Measurements from ENCODE around the gene GAGE12E. TPM values are rescaled to one million over a fixed set of nuclear protein-coding genes. Genes with fewer than 3 reads are reported as not detected.
"Not testable (repeated sequence)": the region's sequence is repeated elsewhere in the genome, so short reads cannot be mapped to it uniquely, and the experiment has no call there.

Gene GAGE12E, protein sequence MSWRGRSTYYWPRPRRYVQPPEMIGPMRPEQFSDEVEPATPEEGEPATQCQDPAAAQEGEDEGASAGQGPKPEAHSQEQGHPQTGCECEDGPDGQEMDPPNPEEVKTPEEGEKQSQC
- not detected in 2 replicates for total RNA-seq

DNA sequence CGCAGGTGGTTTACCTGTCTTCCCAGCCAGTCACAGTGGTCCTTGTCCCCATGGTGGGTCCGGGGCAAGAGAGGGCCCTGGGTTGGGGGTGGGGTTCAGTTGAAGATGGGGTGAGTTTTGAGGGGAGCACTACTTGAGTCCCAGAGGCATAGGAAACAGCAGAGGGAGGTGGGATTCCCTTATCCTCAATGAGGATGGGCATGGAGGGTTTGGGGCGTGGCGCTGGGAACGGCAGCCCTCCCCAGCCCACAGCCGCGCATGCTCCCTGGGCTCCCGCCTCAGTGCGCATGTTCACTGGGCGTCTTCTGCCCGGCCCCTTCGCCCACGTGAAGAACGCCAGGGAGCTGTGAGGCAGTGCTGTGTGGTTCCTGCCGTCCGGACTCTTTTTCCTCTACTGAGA lies at the start of gene GAGE12E:
Gene GAGE12E (plus strand): TSS at position 301 of the 400 bp plus-strand sequence. CDS start 1,155 bp downstream, outside the sequence.
- not testable (repeated sequence) for H3K4me3 ChIP-seq (ENCODE audit: low read depth, low read length)

DNA sequence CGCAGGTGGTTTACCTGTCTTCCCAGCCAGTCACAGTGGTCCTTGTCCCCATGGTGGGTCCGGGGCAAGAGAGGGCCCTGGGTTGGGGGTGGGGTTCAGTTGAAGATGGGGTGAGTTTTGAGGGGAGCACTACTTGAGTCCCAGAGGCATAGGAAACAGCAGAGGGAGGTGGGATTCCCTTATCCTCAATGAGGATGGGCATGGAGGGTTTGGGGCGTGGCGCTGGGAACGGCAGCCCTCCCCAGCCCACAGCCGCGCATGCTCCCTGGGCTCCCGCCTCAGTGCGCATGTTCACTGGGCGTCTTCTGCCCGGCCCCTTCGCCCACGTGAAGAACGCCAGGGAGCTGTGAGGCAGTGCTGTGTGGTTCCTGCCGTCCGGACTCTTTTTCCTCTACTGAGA lies 19.2 kb upstream of the GAGE12E start, which contains the start of gene GAGE12C:
Gene GAGE12C (plus strand): TSS at position 301 of the 400 bp plus-strand sequence. CDS start 1,155 bp downstream, outside the sequence.
- not testable (repeated sequence) for H3K4me3 ChIP-seq (ENCODE audit: low read depth, low read length); DNase-seq (ENCODE audit: low read depth); H3K36me3 ChIP-seq (ENCODE audit: control insufficient read depth, insufficient read depth, low read length); H3K27me3 ChIP-seq (ENCODE audit: control insufficient read depth, insufficient read depth, low read length)

More for the DNA sequence above, at the start of gene GAGE12E:
- not testable (repeated sequence) for H3K27me3 ChIP-seq (ENCODE audit: control insufficient read depth, insufficient read depth, low read length); DNase-seq (ENCODE audit: low read depth); H3K36me3 ChIP-seq (ENCODE audit: control insufficient read depth, insufficient read depth, low read length)

DNA sequence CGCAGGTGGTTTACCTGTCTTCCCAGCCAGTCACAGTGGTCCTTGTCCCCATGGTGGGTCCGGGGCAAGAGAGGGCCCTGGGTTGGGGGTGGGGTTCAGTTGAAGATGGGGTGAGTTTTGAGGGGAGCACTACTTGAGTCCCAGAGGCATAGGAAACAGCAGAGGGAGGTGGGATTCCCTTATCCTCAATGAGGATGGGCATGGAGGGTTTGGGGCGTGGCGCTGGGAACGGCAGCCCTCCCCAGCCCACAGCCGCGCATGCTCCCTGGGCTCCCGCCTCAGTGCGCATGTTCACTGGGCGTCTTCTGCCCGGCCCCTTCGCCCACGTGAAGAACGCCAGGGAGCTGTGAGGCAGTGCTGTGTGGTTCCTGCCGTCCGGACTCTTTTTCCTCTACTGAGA lies 9.7 kb upstream of the GAGE12E start, which contains the start of gene GAGE12D:
Gene GAGE12D (plus strand): TSS at position 301 of the 400 bp plus-strand sequence. CDS start 1,155 bp downstream, outside the sequence.
- DNase-seq (ENCODE audit: low read depth); H3K4me3 ChIP-seq (ENCODE audit: low read depth, low read length); H3K36me3 ChIP-seq (ENCODE audit: control insufficient read depth, insufficient read depth, low read length); H3K27me3 ChIP-seq (ENCODE audit: control insufficient read depth, insufficient read depth, low read length): not testable (repeated sequence)

DNA sequence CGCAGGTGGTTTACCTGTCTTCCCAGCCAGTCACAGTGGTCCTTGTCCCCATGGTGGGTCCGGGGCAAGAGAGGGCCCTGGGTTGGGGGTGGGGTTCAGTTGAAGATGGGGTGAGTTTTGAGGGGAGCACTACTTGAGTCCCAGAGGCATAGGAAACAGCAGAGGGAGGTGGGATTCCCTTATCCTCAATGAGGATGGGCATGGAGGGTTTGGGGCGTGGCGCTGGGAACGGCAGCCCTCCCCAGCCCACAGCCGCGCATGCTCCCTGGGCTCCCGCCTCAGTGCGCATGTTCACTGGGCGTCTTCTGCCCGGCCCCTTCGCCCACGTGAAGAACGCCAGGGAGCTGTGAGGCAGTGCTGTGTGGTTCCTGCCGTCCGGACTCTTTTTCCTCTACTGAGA lies 9.5 kb downstream of the GAGE12E start, which contains the start of gene GAGE12F:
Gene GAGE12F (plus strand): TSS at position 301 of the 400 bp plus-strand sequence. CDS start 1,155 bp downstream, outside the sequence.
- H3K27me3 ChIP-seq (ENCODE audit: control insufficient read depth, insufficient read depth, low read length); DNase-seq (ENCODE audit: low read depth); H3K36me3 ChIP-seq (ENCODE audit: control insufficient read depth, insufficient read depth, low read length); H3K4me3 ChIP-seq (ENCODE audit: low read depth, low read length): not testable (repeated sequence)

DNA sequence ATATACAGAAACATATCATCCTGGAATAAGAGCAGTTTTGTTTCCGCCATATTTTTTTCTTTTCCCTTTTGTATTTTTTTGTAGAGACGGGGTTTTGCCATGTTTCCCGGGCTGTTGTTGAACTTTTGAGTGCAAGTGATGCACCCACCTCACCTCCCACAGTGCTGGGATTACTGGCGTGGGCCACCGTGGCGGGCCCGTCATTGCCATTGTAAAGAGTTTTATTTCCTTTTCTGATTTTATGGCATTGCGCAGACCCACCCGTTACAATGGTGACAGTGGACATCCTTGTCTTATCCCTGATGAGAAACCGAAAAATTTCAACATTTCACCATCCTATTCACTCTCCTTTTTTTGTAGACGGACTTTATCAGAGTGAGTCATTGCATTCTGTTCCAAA lies 17.6 kb downstream of the GAGE12E start:
- not testable (repeated sequence) for H3K27me3 ChIP-seq (ENCODE audit: control insufficient read depth, insufficient read depth, low read length); H3K4me3 ChIP-seq (ENCODE audit: low read depth, low read length); H3K36me3 ChIP-seq (ENCODE audit: control insufficient read depth, insufficient read depth, low read length); DNase-seq (ENCODE audit: low read depth)

DNA sequence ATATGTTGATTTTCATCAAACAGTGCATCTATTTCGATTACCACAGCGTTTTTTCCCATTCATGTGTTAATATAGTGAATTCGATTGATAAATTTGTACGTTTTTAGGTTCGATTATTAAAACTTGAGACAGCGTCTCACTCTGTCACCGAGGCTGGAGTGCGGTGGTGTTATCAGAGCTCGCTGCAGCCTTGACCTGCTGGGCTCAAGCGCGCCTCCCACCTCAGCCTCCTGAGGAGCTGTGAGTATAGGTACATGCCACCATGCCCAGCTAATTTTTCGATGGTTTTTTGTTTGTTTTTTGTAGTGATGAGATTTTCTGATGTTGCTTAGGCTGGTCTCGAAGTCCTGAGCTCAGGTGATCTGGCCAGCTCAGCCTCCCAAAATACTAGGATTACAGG lies 18.1 kb downstream of the GAGE12E start:
- H3K27me3 ChIP-seq (ENCODE audit: control insufficient read depth, insufficient read depth, low read length); H3K36me3 ChIP-seq (ENCODE audit: control insufficient read depth, insufficient read depth, low read length); DNase-seq (ENCODE audit: low read depth); H3K4me3 ChIP-seq (ENCODE audit: low read depth, low read length): not testable (repeated sequence)

DNA sequence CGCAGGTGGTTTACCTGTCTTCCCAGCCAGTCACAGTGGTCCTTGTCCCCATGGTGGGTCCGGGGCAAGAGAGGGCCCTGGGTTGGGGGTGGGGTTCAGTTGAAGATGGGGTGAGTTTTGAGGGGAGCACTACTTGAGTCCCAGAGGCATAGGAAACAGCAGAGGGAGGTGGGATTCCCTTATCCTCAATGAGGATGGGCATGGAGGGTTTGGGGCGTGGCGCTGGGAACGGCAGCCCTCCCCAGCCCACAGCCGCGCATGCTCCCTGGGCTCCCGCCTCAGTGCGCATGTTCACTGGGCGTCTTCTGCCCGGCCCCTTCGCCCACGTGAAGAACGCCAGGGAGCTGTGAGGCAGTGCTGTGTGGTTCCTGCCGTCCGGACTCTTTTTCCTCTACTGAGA lies 19.0 kb downstream of the GAGE12E start, which contains the start of gene GAGE12G:
Gene GAGE12G (plus strand): TSS at position 301 of the 400 bp plus-strand sequence. CDS start 1,155 bp downstream, outside the sequence.
- DNase-seq (ENCODE audit: low read depth); H3K36me3 ChIP-seq (ENCODE audit: control insufficient read depth, insufficient read depth, low read length): not testable (repeated sequence)

DNA sequence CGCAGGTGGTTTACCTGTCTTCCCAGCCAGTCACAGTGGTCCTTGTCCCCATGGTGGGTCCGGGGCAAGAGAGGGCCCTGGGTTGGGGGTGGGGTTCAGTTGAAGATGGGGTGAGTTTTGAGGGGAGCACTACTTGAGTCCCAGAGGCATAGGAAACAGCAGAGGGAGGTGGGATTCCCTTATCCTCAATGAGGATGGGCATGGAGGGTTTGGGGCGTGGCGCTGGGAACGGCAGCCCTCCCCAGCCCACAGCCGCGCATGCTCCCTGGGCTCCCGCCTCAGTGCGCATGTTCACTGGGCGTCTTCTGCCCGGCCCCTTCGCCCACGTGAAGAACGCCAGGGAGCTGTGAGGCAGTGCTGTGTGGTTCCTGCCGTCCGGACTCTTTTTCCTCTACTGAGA lies 28.6 kb downstream of the GAGE12E start, which contains the start of gene GAGE12H:
Gene GAGE12H (plus strand): TSS at position 301 of the 400 bp plus-strand sequence. CDS start 1,155 bp downstream, outside the sequence.
- not testable (repeated sequence) for DNase-seq (ENCODE audit: low read depth); H3K4me3 ChIP-seq (ENCODE audit: low read depth, low read length); H3K27me3 ChIP-seq (ENCODE audit: control insufficient read depth, insufficient read depth, low read length); H3K36me3 ChIP-seq (ENCODE audit: control insufficient read depth, insufficient read depth, low read length)

More for the DNA sequence above, 19.0 kb downstream of the GAGE12E start, which contains the start of gene GAGE12G:
- H3K27me3 ChIP-seq (ENCODE audit: control insufficient read depth, insufficient read depth, low read length); H3K4me3 ChIP-seq (ENCODE audit: low read depth, low read length): not testable (repeated sequence)

DNA sequence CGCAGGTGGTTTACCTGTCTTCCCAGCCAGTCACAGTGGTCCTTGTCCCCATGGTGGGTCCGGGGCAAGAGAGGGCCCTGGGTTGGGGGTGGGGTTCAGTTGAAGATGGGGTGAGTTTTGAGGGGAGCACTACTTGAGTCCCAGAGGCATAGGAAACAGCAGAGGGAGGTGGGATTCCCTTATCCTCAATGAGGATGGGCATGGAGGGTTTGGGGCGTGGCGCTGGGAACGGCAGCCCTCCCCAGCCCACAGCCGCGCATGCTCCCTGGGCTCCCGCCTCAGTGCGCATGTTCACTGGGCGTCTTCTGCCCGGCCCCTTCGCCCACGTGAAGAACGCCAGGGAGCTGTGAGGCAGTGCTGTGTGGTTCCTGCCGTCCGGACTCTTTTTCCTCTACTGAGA lies 38.1 kb downstream of the GAGE12E start, which contains the start of gene GAGE2A:
Gene GAGE2A (plus strand): TSS at position 301 of the 400 bp plus-strand sequence. CDS start 1,155 bp downstream, outside the sequence.
- DNase-seq (ENCODE audit: low read depth), result not testable (repeated sequence)

DNA sequence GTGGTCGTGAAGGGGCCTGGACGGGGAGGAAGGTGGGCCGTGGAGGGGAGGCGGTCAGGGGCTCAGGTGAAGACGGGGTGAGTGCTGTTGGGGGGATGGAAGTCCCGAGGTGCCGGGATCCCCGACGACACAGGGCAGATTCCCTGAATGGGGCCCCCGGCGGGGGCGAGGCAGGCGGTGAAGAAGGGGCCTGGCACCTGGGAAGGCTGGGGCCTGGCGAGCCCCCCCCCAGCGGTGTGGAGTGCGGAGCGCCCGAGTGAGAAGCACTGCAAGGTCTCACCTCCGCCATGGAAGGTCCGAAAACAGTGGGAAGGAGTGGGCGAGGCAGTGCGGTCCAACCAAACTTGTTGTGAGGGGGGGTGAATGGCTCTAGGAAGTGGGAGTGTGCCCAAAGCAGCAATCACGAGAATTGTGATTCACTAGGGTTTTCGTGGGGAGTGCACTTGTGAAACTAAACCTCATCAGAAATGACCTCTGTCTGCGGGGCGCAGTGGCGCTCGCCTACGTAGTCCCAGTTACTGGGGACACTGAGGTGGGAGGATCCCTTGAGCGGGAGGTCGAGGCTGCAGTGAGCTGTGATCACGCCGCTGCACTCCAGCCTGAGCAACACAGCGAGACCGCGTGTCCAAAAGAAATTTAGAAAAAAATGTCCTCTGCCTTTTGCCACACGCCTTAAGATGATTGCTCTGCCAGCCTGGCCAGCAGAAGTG lies 38.8 kb downstream of the GAGE12E start:
- H3K4me3 ChIP-seq (ENCODE audit: low read depth, low read length); H3K36me3 ChIP-seq (ENCODE audit: control insufficient read depth, insufficient read depth, low read length); H3K27me3 ChIP-seq (ENCODE audit: control insufficient read depth, insufficient read depth, low read length); DNase-seq (ENCODE audit: low read depth): not testable (repeated sequence)

More for the DNA sequence above, 38.1 kb downstream of the GAGE12E start, which contains the start of gene GAGE2A:
- not testable (repeated sequence) for H3K27me3 ChIP-seq (ENCODE audit: control insufficient read depth, insufficient read depth, low read length); H3K4me3 ChIP-seq (ENCODE audit: low read depth, low read length); H3K36me3 ChIP-seq (ENCODE audit: control insufficient read depth, insufficient read depth, low read length)

DNA sequence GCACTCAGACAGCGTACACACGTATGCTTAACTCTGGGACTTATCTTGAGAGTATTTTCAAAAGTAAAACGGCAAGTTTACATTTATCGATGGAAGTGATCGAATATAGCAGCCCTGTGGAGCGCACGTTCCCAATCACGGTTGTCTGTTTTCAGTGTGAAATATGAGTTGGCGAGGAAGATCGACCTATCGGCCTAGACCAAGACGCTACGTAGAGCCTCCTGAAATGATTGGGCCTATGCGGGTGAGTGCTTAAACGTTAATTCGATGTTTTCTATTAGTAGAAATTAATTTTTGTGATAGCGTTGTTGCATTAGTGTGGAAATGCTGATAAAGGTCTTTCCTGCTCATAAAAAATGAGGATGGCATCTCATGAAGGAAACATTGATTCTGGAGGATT lies 39.4 kb downstream of the GAGE12E start:
- not testable (repeated sequence) for H3K4me3 ChIP-seq (ENCODE audit: low read depth, low read length); DNase-seq (ENCODE audit: low read depth); H3K27me3 ChIP-seq (ENCODE audit: control insufficient read depth, insufficient read depth, low read length); H3K36me3 ChIP-seq (ENCODE audit: control insufficient read depth, insufficient read depth, low read length)

DNA sequence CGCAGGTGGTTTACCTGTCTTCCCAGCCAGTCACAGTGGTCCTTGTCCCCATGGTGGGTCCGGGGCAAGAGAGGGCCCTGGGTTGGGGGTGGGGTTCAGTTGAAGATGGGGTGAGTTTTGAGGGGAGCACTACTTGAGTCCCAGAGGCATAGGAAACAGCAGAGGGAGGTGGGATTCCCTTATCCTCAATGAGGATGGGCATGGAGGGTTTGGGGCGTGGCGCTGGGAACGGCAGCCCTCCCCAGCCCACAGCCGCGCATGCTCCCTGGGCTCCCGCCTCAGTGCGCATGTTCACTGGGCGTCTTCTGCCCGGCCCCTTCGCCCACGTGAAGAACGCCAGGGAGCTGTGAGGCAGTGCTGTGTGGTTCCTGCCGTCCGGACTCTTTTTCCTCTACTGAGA lies 47.6 kb downstream of the GAGE12E start, which contains the start of gene GAGE1:
Gene GAGE1 (plus strand): TSS at position 301 of the 400 bp plus-strand sequence. CDS start 1,155 bp downstream, outside the sequence.
- not testable (repeated sequence) for H3K27me3 ChIP-seq (ENCODE audit: control insufficient read depth, insufficient read depth, low read length); H3K4me3 ChIP-seq (ENCODE audit: low read depth, low read length); DNase-seq (ENCODE audit: low read depth); H3K36me3 ChIP-seq (ENCODE audit: control insufficient read depth, insufficient read depth, low read length)
